ENCODE results near the gene PALMD.
A peak's percentile ranks its signal among the peaks of the same experiment; 100 is the strongest.

PALMD gene

DNA sequence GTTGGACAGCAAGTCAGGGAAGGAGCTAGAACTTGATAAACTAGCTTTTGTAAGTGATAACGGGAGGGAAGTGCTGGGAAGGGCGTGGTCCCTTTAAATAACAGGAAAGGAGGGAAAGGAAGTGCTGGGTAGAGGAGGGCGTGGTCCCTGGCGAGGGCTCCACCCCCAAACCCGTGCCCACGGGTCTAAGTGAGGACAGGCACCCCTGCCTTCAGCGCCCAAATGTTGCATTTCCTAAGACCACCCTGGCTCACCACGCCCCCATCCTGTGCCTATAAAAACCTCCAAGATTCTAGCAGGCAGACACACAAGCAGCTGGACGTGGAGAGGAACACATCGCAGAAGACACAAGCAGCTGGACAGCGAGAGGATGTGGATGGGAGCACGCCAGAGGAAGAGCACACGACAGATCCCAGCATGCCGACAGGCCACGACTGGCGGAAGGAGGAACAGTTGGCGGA is 58.5 kb downstream of the PALMD start:
- DNase-seq, result peak; percentile 63

DNA sequence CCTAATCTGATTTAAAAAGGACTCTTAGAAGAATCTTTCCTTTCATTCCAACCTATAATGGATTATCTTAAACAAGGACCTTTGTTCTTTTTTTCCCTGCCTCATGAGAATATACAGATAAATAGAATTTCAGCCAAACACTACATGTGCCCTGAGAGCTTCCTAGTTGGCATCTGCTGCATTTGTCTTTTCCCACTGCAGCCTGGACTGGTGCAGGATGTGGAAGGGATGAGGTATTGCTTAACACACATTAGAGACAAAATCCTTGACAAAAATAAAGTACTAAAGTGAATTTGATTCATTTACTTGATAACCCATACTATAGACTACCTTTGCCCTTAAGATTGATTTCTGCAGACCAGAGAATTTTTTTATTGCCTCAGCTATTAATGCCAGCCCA is 59.5 kb downstream of the PALMD start:
- no peak for DNase-seq

DNA sequence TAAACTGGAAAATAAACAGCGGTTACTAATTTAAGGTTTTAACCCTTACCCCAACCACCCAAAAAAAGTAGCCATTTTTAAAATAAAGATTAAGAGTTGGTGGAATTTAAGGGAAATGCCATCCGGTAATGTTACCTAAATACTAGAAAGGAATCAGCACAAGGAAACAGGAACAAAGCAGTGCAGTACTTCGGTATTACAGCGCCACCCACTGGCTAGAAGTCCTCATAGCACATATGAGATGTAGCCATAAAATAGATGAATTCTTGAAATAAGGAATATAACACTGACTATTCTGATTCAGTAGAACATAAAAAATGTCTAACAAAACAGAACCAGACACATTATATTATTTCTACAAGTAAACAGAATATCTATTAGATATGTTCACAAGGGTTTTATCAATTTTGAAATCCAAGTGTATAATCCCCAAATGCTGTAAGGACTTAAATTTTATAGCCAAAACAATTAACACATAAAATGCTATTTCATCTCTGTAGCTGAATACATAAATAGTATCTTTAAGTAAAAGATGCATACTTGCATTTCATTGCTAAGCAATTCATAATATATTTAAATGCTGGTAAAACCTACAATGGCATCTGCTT is 61.7 kb downstream of the PALMD start:
- DNase-seq, result peak; percentile 83

DNA sequence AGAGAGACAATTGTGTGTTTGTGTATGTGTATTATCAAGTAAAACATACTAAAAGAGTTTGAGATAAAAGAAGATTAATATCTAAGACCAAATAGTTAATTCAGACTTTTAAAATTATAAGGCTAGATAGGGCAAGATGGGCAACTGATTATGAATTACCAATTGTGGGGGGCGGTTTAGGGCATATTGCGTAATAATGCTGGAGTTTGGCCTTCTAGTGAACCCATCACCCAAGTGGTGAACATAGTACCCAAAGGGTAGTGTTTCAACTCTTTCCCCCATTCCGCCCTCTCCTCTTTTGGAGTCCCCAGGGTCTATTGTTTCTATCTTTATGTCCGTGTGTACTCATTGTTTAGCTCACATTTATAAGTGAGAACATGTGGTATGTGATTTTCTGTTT is 65.1 kb downstream of the PALMD start:
- no peak for DNase-seq

DNA sequence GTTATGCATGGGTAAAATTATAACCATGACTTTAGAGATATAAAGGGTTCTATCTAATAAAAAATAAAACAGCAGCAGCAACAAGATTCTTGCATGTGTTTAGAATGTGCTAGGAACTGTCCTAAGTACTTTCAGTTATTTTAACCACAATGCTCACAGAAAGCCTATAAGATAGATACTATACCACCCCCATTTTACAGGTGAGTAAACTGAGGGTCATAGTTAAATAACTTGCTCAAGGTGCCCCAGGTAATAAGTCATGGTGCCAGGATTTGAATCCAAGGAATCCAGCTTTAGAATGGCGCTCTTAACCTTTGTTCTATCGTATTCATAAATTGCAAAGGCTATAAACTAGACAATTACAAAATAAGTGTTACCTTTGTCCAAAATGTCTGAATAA is 67.1 kb downstream of the PALMD start:
- DNase-seq, result no peak

DNA sequence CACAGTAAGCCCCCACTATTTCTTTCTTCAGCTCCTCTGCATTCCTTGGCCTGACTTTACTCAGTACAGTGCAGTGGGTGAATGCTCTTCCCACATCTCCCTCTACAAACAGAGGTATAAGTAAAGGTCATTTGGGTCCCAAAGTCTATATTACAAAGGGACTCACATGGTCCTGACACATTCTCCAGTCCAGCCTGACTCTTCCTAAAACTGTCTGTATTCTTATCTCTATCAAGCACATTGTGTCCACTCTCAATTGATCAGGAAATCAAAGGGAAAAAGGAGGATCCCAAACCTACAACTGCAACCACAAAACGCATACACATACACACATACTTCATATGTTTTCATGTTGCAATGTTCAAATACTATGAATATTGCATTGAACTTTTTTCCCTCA is 71.1 kb downstream of the PALMD start:
- DNase-seq, result peak; percentile 18

DNA sequence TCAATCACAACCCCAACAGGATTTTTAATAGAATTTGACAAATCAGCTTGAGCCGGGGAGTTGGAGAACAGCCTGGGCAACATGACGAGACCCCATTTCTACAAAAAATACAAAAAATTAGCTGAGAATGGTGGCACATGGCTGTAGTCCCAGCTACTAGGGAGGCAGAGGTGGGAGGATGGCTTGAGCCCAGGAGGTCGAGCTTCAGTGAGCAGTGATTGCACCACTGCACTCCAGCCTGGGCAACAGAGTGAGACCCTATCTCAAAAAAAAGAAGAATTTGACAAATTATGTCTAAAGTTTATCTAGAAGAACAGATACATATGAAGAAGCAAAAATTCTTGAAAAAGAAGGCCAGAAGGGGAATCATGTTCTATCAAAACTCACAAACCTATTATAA is 77.3 kb downstream of the PALMD start:
- DNase-seq, result no peak

DNA sequence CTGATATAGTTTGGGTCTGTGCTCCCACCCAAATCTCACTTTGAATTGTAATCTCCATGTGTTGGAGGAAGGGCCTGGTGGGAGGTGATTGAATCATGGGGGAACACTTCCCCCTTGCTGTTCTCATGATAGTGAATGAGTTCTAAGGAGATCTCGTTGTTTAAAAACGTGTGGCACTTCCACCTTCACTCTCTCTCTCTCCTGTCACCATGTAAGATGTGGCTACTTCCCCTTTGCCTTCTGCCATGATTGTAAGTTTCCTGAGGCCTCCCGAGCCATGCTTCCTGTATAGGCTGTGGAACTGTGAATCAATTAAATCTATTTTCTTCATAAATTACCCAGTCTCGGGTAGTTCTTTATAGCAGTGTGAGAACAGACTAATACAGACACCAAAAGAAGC is 80.1 kb downstream of the PALMD start:
- DNase-seq, result peak; percentile 27

DNA sequence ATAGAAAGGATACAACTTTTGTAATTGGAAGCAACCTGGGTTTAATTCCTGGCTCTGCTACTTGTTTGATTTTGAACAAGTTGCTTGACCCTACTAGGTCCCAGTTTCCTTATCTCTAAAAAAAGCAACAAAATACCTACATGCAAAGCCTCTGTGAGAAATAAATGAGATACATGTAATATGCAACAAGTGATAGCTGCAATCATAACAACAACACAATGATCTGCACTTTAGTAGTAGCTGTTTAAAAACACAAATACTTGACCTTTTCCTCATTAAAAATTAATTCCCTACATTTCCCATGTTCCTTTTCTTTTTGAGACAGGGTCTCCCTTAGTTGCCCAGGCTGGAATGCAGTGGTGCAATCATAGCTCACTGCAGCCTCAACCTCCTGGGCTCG is 80.5 kb downstream of the PALMD start:
- no peak for DNase-seq

DNA sequence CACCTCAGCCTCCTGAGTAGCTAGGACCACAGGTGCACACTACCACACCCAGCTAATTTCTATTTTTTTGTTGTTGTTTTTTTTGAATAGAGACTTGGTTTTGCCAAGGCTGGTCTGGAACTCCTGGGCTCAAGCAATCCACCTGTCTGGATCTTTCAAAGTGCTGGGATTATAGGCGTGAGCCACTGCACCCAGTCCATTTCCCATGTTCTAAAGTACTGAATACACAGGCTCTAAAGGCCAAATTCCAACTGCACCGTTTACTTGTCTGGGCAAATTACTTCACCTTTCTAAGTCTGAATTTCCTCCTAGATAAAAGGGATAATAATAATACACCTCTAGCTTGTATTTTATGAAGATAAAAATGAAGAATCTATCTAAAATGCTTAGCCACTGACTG is 80.9 kb downstream of the PALMD start:
- no peak for DNase-seq

DNA sequence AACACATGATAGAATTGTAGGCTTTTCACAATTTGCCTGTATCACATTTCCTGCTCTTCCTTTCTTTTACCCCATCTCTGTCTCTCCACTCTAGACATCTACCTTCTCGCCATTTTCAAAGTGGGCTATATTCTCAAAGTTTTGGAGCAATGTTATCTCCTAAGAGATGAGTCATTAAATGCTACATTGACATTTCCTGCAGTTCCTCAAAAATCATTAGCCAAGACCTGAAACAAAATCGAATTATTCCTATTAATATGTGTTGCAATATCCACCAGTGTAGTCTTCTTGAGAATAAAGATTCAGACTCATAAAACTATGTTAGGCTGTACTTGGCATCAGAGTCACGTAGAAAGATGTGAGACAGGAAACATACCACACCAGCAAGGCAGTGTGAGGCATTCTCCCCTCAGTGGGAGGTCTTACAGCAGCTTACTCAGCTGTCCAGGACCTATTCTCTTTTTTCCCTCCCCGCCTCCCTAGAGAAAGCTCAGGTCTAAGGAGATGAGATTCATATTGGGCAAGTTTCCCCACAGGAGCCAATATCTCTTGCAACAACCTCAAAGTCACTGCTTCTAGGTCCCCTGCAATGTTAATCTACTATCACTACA is 81.8 kb downstream of the PALMD start:
- DNase-seq, result no peak

DNA sequence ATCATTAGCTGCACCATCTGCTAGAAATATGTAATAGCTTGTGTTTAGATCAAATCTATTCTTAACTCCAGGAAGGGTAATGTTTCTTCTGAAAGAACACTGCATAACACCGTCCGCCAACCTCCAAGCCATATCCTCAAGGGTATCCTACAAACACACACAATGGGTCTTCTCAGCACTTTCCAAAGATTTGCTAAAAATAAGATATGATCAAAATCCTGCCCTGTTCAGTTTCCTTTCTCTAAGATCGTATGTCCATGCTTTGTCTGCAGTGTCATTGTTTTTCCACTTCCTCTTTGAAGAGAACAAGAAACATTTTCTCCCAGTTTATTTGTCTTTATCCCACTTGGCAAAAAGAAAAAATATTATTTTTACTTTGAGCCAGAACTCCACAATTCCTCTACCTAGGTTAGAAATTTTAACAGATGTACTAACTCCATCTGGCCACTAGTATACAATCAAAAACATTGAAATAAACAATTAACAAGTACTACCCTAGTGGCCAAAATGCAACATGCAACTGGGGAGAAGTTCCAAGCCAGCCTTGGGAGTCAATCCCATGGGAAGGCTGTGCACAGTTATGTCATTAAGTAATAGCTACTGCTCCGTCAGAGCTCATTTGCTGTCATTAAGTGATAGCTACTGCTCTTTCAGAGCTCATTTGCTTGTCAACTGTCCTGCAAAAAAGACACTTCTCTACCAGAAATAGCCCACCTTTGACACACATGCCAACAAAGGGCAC is 82.8 kb downstream of the PALMD start:
- DNase-seq, result peak; percentile 40

DNA sequence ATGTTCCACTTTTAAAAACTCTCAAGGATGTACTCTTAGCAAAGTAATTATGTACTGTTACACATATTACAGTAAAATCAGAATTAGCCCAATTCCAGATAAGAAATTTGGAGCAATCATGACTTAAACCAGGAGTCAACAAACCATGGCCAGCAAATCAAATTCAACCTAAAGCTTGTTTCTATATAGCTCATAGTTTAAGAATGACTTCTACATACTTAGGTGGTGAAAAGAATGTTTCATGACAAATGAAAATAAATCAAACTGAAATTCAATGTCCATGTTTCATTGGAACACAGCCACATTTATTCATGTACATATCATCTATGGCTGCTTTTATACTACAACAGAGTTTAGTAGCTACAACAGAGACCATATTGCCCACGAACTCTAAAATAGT is 85.5 kb downstream of the PALMD start:
- DNase-seq, result no peak

DNA sequence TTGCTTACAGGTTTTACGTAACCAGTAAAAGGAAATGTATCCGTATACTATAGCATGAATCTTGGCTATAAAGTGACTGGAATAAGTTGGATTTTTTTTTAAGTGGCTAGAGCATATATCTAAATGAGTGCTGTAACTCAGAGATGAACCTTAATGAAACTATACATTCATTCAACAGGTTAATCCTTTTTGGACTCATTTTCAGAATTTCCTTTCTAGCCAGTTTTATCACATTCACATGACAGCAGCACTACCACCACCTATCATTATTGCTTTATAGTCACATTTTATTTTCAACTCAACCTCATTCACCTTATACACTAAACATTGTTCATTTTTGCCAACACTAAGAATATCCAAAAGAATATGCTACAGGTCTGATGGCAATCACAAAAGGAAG is 89.9 kb downstream of the PALMD start:
- DNase-seq, result no peak

DNA sequence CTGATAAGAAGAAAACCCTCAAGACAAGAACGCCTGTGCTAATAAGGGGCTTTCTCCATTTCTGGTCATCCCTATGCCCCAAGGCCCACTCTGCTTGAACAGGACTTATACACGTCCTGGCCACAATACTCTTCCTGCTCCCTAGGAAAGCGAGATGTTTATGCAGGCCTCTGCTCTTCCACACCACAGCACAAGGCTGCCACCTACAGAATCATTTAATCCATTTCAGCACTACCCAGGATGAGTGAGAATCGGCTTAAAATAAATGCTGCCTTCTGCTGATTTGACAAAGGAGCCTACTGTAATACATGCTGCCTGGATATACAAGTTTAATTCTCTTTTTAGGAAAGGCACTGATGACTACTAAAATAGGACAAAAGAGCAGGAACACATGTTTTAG is 91.1 kb downstream of the PALMD start:
- peak; percentile 71 for DNase-seq

DNA sequence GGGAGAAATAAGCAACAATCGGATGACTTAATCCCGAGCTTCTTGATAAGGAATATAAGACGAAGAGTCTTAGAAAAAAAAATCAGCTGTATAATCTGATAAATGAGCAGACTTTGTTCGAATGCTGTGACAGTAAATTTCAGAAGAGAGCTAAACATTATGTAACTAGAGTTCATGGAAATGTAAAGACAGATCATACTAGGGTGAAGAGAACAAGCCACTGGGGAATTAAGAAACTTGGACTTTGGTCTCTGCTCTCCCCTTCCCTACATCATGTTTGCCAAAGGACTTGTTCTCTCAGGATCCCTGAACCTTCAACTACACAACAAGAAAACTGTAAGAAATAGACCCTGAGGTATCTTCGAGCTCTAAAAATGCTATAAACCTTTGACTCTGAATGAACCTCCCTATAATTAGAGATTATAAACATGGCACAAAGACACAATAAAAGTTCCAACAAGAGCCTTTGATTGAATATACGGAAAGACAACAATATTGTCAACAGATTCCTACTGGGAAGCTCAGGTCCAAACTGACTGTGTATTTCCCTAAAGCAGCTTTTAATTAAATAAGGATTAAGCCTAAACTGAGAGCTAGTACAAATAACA is 93.0 kb downstream of the PALMD start:
- DNase-seq, result no peak

DNA sequence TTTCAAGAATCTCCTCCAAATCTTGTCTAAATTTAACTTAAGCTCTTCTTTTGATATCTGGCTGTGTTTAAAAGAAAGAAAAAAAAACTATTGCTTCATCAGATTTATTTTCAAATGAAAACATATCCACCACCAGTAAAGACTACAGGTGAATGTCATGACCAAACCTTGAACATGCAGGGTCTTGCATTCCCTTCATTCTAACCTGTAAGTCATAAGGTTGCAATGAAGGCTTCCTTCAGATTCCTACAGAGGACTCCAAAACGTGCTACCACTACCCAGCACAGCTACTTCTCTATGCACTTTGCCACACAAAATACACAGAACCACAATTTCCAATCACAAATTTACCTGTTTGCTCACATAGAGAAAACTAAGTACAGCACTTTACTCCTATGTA is 94.2 kb downstream of the PALMD start:
- DNase-seq, result no peak

Data from hematopoietic multipotent progenitor cell treated with erythropoietin and hydrocortisone succinate and interleukin-3 and kit ligand, for 4 days (in vitro differentiated cells).